D721Med (cell line): ENCODE data around the gene TSSK2.

Experiments
- DNase-seq: peaks from one replicate; pipeline ENCODE4 v3.0.0; 2011; ENCODE audit warnings: low spot score; ENCODE audit not compliant: insufficient read length
- FAIRE-seq: peaks from 2 replicates; lab custom pipeline; 2011; peaks lifted over from hg19 to GRCh38; lab: Jason Lieb, UNC
- TF ChIP-seq, protein P1 (sequence below): IDR thresholded peaks from 2 replicates; pipeline ENCODE4 v1.5.1; 2012; ENCODE audit warnings: mild to moderate bottlenecking, control low read depth; ENCODE audit not compliant: insufficient read depth; ENCODE audit errors: missing control alignments

The TSSK2 gene

DNA sequence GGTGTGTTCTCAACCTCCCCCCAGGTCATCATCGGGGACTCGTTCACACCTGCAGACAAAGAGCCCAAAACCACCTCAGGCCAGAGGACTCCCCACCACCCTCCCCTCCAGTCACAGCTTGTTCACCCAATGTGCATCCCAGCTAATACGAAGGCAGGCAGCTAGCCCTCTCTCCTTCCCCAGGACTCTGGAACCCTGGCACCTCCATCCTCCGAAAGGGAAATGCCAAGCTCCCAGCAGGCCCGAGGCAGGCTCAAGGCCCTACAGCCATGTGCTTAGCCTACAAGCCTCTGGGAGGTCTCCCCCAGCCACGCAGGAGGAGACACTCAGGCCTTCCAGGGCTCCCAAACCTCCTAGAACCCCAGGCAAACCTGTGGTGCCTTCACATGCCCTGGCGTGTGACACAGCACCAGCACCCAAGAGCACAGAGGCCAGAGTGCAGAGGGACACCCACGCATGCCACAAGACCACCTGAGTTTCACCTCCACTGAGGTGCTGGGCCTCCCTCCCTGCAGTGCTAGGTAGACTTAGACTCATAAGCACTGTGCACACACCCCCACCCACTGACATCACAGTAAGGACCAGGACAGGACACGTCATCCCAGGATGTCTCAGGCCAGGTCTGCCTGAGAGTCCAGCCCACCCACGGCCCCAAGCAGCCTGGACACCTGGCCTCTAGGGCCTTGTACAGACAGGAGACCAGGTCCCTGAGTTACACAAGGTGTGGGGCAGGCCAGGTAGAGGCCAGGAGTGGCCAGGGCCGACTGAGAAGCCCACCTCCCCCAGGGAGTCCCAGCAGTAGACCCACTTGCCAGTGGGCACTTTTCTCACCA is 6.5 kb downstream of the TSSK2 start:
- TF ChIP-seq, protein P1, sequence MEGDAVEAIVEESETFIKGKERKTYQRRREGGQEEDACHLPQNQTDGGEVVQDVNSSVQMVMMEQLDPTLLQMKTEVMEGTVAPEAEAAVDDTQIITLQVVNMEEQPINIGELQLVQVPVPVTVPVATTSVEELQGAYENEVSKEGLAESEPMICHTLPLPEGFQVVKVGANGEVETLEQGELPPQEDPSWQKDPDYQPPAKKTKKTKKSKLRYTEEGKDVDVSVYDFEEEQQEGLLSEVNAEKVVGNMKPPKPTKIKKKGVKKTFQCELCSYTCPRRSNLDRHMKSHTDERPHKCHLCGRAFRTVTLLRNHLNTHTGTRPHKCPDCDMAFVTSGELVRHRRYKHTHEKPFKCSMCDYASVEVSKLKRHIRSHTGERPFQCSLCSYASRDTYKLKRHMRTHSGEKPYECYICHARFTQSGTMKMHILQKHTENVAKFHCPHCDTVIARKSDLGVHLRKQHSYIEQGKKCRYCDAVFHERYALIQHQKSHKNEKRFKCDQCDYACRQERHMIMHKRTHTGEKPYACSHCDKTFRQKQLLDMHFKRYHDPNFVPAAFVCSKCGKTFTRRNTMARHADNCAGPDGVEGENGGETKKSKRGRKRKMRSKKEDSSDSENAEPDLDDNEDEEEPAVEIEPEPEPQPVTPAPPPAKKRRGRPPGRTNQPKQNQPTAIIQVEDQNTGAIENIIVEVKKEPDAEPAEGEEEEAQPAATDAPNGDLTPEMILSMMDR: no peak
- FAIRE-seq (no peak), DNase-seq (no peak)

DNA sequence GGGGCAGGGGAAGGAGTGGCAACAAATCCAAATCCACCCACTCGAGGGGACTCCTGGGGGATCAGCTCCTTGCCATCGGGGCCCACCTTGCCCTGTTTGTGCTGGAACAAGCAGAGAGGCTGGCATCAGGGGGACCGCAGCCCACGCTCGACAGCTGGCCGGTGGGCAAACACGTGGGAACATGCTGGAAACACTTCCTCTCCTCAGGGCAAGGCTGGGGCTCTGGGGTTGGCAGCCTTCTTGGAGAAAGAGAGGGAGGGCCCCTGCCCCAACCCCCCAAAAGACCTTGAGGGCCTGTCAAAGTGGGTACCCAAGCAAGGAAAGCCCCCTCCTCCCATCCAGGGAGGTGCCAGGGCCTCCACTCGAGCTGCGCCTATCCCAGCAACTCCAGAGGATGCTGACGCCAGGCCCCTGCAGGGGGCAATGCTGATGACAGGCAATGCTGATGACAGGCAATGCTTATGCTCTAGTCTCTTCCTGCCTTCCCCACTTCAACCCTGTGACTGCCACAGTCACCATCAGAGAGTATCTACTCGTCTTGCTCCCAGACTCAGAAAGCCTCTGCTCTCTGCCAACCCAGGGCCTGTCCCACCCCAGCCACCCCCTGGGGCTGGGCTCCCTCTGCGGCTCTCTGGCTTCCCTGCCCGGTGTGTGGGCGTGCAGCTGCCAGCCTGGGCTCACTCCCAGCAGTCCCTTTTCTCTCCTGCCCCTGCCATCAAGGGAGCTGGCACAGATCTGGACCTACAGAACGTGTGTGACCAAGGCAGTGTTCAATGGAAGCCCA is 7.3 kb downstream of the TSSK2 start:
- TF ChIP-seq, protein P1: no peak
- DNase-seq (no peak), FAIRE-seq (no peak)

DNA sequence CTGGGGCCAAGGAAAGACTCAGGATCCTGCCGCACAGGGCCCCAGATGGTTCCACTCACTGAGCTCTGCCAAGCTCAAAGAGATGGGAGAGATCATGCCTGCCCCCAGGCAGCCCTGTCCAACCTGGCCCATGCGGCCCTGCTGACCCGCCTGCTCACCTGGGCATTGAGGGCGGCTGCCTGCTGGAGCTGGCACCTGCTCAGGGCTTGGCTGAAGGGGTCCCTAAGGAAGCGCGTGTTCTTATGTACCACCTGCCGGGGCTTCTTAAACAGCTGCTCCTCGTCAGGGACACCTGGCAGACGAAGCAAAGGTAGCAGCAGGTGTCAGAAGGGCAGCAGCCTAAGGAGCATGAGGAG is 7.9 kb downstream of the TSSK2 start:
- DNase-seq (no peak), FAIRE-seq (no peak)
- TF ChIP-seq, protein P1: no peak

DNA sequence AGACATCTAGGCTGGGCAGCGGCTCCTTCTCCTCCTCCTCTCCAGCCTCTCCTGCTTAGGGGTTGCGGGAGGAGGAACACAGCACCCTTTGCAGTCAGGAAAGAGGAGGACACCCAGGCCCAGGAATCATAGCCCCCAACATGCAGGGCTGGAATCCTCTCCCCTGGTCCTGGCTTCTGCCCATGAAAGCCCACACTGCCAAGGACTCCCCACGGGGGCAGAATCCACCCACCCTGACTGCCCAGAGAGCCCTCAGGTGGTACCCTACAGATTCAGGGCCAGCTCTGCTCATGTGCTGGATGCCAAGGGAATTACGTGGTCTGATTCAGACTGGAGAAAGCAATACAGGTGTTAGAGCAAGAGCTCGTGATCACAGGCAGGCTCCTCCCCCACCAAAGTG is 8.9 kb downstream of the TSSK2 start:
- no peak for DNase-seq
- TF ChIP-seq, protein P1: no peak
- FAIRE-seq: no peak

DNA sequence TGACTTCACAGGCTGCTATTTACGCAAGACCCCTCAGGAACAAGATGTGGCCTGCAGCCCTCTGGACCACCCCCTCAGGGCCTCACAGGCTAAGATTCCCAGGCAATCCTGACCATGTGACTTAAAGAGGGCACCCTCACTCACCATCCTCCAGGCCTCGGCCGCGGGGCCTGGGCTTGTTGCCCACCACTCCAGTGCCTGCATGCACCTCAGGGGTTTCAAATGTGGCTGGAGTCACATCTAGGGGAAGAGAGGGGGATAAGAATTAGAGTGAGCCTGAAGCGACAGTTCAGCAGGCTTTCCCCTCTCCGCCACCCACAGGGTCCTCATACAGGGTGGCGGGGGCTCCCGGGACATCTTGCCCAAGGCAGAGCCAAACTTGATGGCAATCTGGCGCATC is 11.3 kb downstream of the TSSK2 start:
- FAIRE-seq: no peak
- TF ChIP-seq, protein P1: no peak
- DNase-seq: no peak

DNA sequence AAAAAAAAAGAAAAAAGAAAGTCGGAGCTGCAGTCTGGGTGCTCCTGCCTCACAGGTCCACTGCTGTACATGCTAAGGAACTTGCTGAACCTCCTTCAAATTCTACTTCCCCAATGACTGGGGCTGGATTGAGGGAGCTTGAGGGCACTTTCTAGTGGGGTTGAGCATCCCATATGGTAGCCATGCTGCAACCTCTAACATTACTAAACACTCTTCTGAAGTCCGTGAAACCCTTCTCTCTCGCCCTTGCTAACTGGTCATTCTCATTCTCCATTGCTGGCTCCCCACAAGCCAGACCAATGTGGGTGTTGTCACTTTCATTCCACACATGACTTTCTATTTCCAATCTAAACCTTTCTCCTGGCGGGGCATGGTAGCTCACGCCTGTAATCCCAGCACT is 12.1 kb downstream of the TSSK2 start:
- TF ChIP-seq, protein P1: no peak
- DNase-seq (no peak), FAIRE-seq (no peak)

DNA sequence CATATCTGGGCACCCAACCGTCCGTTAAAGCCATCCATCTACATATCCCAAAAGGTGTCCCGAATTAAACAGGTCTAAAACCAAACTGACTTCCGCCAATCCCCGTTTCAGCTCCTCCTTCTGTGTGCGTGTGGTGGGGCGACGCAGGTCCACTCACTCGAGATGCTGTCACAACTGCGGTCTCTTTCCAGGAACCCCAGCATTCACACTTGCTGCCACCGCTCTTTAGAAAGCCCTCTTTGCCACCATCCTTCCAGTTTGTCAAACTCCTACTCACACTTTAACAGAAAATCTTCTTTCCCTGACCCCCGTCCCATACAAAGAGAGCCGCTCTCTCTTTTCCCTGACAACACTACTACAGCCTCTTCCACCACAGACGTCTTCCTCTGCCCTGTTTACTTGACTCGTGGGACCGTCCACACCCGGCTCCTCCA is 12.9 kb downstream of the TSSK2 start:
- DNase-seq: no peak
- TF ChIP-seq, protein P1: no peak
- no peak for FAIRE-seq
